ENCODE data around the gene TUBB2B.

- TF ChIP-seq POLR2AphosphoS5 (IDR thresholded peaks at IDR 0.05), result no peak
- no peak for TF ChIP-seq CTCF (IDR thresholded peaks at IDR 0.05)
- no peak for TF ChIP-seq EP300 (IDR thresholded peaks at IDR 0.05)
Measured at GRCh38 chr6:3252369-3252768, 24.9 kb upstream of the TUBB2B start.

All from upper lobe of left lung (tissue), 4 donors.